Amygdala (tissue), 56 donors: Measurements from ENCODE around the gene HLCS.
A peak's percentile ranks its signal among the peaks of the same experiment; 100 is the strongest.

ENCODE experiments used
- DNase-seq, 56 donors: peaks; one replicate each; lab custom pipeline; 2025; lab: John Stamatoyannopoulos, UW

Gene HLCS

DNA sequence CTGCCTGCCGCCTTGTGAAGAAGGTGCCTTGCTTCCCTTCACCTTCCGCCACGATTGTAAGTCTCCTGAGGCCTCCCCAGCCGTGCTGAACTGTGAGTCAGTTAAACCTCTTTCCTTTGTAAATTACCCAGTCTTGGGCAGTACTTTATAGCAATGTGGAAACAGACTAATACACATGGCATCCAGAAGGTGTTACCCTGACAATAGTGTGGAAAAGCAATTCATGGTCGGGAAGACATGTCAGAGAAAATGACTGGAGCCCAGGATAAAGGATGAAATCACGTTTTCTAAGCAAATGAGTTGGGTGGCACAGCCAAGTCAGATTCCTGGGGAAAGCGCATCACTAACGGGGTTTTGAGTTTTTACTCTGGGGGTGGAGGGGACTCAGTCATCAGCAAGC is 76.4 kb downstream of the HLCS start:
- no peak for DNase-seq

DNA sequence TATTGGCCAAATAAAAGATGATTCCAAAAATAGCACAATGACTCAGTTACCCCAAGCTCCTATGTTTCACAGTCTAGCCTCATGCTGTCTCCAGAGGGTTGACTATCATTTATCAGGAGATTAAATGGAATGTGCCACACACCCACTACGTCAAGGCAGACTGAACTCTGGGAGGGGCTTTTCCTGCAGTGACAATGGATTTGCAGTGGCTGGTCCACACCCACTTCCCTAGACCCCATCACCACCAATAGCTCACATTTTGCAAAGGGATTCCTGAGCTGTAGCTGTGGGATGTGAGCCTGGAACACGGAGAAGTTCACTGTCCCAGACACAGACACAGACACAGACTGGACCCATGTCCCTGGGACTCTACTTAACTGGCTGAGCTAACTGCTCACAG is 77.1 kb downstream of the HLCS start:
- no peak for DNase-seq

GRCh38 chr21:36888466-36888865 is 78.0 kb downstream of the HLCS start:
- no peak for DNase-seq

DNA sequence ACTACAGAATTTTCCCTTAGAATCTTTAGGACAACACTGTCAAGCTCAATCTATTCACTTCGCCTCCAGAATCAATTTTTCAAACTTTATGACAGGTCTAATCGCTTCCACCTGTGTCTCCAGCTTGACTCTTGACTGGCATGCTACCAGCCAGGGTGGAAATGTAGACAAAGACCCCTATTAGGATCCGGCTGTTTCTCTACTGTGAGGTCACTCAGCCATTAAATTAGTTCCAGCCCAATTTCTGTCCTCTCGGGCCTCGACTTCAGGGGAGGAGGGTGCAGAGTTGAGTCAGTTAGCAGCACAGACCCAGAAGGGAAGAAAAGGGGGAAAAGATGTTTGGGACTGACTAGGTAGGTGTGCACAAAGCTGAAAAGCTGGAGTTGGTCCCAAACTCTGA is 78.5 kb downstream of the HLCS start:
- no peak for DNase-seq

- no peak for DNase-seq
These were observed 82.7 kb downstream of the HLCS start for GRCh38 chr21:36883532-36884486.

DNA sequence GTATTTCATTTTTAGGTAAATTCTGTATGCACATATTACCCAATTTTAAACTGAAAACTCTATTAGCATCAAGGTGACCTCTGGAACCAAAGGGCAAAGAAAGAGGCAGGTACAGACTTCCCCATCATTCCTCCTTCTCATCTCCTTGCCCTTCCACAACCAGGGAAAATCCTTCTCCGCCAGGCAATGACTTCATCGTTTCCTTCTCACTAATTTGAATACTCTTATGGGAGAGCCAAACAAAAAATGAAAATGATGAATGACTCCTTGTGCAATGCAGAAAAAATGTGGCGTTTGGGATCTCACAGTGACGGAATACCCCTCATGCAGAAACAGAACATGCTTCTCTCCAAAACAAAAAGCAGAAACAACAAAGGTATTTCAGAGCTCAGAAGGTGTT is 83.7 kb downstream of the HLCS start:
- DNase-seq = no peak

GRCh38 chr21:36881228-36881627 is 85.2 kb downstream of the HLCS start:
- DNase-seq = peak in 9 of 56 donors; percentile 1 to 17 (median 6)

GRCh38 chr21:36879827-36880226 is 86.6 kb downstream of the HLCS start:
- DNase-seq = no peak

DNA sequence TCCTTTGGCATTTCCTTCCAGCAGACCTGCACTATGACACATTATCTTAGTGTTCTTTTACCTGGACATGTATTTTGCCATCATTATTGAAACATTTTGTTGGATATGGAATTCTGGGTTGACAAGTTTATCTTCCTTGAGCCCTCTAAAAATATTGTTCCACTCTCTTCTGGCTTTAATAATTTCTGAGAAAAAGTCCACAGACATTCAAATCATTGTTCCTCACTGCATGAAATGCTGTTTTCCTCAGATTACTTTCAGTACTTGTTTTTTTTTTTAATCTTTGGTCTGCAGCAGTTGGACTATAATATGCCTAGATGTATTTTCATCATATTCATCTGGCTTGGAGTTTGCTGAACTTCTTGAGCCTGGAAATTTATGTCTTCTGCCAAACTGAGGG is 88.7 kb downstream of the HLCS start:
- DNase-seq = no peak

- DNase-seq = no peak
These were observed 91.8 kb downstream of the HLCS start for GRCh38 chr21:36874665-36875064.

- DNase-seq = no peak
These were observed 93.0 kb downstream of the HLCS start for GRCh38 chr21:36873513-36873912.

GRCh38 chr21:36867291-36867905 is 99.1 kb downstream of the HLCS start:
- DNase-seq = no peak

DNA sequence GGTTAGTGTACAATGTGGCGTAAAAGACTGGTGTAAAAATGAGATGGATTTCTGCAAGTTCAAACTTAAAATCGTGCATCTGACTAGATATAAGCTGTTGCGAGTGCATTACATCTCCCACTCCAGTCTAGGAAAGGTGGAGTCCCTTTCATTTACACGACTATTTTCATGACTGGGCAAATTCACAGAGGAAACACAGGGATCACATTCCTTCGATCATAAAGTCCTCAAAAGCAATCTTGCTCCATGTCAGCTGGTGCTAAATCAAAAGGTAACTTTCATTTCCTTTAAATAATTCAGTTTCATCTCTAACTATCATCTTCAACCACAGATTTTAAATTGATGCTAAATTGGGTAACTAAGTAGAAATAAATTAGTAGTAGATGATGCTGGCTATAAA is 100.0 kb downstream of the HLCS start:
- no peak for DNase-seq

DNA sequence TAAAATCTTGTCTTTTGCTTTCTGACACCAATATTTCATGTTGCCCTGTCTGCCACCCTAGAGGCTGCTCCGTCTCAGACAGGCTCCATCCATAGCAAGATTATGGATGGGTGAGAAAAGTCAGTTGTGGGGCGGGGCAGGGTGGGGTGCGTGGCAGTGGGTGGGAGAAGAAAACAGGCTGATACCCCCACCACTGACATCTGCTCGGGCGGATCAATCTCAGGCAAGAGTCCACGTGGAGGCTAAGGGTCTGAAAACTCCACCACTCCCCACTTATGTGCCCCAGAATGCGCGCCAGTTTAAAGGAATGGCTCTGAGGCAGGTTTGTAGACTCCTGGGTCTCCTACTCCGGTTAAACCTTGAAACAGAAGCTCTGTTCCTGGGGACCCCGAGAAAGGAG is 101.5 kb downstream of the HLCS start:
- no peak for DNase-seq

DNA sequence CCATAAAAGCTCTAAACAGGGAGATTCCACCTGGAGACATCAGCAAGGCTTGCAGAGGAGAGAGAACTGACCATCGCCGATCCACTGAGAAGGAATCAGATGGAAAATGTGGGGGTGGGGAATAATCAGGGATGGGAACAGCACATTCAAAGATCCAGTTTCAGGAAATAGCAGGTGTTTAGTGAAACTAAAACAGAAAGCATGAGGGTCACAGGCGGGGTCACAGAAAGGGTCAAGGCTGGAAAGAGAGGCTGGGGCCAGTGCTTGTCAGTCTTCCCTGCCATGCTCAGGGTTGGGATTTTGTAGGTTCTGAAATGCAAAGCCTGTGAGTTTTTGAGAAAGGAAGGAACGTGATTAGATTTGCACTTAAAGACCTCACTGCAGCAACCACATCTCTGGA is 103.2 kb downstream of the HLCS start:
- no peak for DNase-seq

GRCh38 chr21:36861595-36862323 is 104.7 kb downstream of the HLCS start:
- DNase-seq = no peak

DNA sequence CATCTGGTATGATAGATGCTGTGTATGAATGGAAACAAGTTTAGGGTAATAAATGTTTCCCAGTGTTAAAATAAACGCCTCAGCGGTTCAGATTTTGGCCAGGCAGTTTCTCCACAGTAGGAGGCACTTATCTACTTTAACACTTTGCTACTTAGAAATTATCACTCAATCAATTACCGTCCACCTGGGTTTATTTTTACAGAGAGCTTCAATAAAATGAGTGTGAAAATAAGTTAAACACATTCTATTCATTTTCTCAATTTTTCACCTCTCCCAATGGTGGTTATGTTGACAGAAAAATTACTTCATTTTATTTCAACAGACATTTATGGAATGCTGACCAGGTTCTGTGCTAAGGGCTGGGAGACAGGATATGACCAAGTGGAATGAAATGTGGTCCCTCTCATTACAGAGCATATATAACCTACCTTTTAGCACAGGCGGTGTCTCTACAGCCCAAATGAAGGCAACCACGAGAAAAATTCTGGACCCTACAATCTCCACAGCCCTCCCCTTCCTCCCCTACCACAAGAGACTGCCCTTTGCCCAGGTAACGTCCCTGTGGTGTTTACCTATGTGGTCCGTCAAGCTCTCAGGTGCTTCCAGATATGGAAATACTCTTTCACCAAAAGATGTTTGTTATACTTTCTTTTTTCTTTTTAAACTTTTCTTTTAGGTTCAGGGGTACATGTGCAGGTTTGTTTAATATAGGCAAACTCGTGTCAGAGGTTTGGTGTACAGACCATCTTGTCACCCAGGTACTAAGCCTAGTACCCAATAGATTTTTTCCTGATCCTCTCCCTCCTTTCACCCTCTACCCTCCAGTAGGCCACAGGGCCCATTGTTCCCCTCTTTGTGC is 105.5 kb downstream of the HLCS start:
- DNase-seq = no peak

DNA sequence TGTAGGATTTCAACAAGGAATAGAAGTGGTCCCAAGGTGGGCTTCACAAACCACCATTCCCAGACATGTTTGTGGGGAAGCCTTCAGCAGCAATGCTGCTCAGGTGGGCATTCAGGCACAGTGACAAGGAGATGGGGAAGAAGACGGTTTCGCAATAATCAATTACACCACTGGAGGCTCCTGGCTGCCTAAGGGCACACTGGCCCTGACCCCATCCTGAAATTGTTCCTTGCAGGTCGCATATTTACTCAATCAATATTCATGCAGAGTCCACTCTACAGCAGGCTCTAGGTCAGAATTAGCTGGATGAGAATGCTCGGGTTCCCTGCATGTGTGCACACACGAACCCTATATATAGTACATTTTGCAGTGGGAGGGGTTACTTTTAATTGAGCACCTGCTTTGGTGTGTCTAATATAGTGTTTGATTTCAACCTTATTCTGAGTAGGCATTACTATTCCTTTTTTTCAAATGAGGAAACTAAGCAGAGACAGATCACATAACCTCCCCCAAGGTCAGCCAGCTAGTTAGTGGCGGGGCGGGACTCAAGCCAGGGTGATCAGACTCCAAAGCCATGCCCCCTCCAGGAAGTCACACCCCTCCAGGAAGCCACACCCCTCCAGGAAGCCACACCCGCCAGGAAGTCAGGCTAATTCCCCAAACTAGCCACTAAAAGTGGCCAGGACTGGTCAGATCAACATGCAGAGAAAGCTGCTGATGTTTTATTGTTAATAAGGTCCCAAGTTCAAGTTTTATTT is 106.5 kb downstream of the HLCS start:
- no peak for DNase-seq

DNA sequence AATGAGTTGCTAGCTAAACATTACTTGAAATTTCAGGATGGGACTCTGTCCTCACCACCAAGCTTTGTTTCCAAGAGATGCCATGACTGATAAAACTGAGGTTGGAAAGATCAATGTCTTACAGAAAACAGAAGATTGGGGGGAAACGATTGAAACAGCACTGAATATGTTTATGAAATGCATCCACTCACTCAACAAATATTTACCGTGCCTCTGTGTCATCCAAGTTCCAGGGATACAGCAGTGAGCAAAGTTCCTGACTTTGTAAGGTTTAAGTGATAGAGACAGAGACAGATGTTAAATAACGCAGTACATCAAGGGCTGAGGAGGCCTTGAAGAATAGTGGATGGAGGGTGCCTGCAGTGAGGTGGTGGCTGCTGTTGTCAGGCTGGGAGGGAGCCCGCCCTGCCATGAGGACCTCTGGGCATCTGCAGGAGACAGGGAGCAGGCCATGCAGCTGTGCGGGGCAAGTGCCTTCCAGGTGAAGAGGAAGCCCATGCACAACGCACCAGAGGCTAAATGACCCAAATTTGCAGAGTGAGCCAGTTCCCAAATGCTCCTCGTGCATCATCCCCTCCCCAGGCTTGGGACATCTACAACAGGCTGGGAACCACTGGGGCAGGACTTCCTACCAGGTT is 108.0 kb downstream of the HLCS start:
- DNase-seq = no peak
